Measurements from ENCODE around the gene ATXN1L. TPM values are rescaled to one million over a fixed set of nuclear protein-coding genes. Genes with fewer than 3 reads are reported as not detected.

Gene ATXN1L, protein sequence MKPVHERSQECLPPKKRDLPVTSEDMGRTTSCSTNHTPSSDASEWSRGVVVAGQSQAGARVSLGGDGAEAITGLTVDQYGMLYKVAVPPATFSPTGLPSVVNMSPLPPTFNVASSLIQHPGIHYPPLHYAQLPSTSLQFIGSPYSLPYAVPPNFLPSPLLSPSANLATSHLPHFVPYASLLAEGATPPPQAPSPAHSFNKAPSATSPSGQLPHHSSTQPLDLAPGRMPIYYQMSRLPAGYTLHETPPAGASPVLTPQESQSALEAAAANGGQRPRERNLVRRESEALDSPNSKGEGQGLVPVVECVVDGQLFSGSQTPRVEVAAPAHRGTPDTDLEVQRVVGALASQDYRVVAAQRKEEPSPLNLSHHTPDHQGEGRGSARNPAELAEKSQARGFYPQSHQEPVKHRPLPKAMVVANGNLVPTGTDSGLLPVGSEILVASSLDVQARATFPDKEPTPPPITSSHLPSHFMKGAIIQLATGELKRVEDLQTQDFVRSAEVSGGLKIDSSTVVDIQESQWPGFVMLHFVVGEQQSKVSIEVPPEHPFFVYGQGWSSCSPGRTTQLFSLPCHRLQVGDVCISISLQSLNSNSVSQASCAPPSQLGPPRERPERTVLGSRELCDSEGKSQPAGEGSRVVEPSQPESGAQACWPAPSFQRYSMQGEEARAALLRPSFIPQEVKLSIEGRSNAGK
- total RNA-seq: 7.5 and 9.3 TPM in 2 replicates

DNA sequence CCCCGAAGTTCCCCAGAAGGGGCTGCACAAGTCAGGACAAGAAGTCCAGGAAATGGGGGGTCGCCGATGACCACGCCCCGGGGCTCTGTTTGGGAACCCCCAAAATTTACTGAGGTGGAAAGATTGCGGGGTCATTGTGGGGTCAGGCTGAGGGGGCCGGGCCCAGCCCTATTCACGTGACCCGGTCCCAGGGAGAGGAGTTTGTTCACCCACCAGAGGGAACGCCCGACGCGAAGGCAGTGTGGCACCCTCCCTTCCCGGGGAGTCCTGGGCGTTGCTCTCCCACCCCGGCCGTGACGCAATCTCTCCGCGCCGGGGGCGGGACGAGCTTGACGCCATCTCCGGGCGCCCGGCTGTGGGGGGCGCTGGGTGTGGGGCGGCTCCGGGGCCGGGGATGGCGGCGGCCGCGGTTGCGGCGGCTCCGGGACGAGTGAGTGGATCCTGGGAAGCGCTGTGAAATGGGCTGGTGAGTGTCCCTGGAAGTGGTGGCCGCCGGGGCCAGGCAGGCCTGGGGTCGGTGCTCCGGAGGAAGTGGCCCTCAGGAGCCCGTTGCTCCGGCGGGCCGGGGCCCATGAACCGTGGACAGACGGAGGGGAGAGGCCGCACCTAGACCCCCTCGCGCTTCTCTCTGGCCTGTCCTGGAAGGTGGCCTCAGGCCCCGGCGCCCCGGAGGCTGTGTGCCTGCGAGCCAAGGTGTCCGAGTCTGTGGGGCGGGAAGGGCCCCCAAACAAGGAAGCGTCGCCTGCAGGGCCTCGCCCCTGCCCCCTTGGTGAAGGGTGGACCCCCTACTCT, at the start of gene ATXN1L:
Gene ATXN1L, plus strand, starts transcription at position 338 of the 792 bp plus-strand sequence. CDS start 3,765 bp downstream, outside the sequence.

DNA sequence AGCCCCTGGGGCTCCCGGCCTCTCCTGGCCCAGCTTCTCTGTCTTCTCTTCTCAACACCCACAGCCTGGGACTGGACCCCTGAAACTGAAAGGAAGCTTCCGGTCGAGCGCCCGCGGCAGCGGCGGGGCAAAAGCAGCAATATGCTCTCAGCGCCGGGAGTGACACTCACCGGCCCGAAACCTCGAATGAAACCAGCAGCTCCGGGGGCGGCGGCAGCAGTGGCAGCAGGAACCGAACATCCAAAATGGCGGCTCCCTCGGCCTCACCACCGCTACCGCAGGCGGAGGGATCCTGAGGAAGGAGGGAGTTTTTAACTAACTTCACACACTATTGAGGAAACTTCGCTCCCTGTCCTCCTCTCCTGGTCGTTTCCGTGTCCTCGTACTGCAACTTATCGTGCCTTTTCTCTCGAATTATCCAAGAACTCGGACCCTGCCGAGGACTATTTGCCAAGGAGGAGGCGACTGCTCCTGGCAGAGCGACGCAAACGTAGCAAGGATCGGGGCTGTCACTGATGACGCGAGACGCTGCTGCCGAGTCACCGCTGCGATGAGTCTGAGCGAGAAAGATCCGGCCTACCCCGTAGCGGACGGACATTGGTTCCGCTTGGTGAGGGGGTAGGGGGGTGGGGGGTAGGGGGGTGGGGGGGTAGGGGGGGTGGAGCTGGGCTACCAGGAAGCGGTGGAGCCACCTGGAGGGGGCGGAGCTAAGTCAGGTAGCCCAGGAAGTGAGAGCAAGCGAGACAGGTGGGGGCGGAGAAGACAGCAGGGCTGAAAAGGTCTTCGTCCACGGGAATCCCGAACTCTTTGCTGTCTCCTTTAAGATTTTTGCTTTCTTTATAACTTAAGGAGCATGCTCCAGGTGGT, 37.0 kb upstream of the ATXN1L start, which contains the start of gene AP1G1:
Gene AP1G1, minus strand, starts transcription at position 242 of the 867 bp plus-strand sequence. CDS start 19,355 bp downstream, outside the sequence.

DNA sequence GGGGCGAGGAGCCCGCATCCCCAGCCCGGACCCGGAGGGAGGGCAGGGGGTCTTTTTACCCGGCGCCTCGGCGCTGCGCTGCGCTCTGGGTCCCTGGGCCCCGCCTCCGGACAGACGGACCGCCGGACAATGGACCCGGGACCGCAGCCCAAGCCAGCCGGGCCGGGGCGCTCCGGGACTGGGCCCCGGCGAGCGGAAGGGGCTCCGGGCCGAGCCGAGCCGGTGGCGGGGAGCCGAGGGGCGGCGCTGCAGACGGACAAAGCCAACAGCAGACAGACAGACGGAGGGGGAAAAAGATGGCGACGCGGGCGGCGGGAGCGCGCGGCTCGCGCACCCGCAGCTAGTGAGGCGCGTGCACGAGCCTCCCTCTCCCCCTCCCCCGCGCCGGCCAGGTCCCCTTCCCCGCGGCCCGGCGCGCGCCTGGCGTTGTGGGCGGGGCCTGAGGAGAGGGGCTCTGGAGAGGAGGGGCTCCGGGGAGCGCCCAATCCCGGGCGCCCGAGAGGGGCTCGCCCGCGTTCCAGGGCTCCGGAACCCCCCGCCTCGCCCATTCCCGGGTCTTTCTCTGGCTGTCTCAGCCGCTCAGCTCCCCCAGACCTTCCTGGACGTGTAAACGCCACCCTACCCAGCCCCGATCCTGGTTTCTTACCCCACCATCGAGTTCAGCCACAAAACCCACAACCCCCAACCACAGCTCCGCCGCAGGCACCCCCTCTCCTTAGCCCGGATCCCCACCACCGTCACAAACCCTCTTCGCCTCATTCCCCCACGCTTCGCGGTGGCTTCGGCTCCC, 38.3 kb downstream of the ATXN1L start, which contains the start of gene ZNF821:
Gene ZNF821, minus strand, starts transcription at position 334 of the 790 bp plus-strand sequence. CDS start 4,236 bp downstream, outside the sequence.

DNA sequence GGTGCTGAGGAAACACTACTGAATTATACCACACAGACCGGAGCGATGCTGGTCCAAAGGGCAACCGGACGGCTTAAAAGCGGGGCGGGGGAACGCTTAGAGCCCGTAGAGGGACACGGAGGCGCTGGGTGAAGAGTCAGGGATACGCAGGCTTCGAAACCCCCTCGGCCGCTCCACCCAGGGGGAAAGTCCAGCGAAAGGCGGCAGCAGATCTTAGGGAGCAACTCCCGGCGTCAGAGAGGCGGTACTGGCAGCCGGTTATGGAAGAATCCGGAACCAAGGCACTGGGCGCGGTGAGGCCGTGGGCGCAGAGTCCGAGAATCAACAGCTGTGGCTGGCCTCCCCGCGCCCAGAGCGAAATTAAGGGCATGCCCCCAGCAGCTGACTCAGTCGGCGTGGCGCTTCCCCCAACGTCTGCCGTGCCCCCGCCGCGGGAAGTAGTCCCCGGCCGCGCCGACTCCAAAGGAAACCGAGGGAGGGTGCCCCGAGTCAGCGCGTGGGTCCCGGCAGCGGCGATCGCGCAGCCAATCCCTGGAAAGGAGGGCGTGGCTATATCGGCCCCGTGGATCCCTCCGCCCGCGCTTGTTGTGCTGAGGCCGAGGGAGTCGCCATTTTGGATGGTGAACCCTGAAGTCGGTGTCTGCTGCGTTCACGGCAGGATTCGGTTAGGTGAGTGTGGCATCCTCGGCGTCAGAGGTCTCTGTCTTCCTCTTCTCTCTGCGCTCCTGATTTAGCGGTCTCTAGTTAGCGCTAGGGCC, 49.3 kb downstream of the ATXN1L start, which contains the start of gene IST1:
Gene IST1, plus strand, starts transcription at position 611 of the 758 bp plus-strand sequence. CDS start 20,110 bp downstream, outside the sequence.

Other genes with a start within 250 kb of the ATXN1L start
- not detected in 2 replicates for gene MARVELD3, start 219.8 kb upstream of the ATXN1L start, total RNA-seq
- 5.4 and 6.9 TPM in 2 replicates for gene PHLPP2, start 121.3 kb upstream of the ATXN1L start, total RNA-seq
- 40.2 and 45.4 TPM in 2 replicates for gene AP1G1, start 37.1 kb upstream of the ATXN1L start, total RNA-seq
- 3.7 and 4.0 TPM in 2 replicates for gene ZNF821, start 38.2 kb downstream of the ATXN1L start, total RNA-seq
- gene IST1, start 49.6 kb downstream of the ATXN1L start, total RNA-seq: 109 and 130 TPM in 2 replicates
- gene PKD1L3, start 154.4 kb downstream of the ATXN1L start, total RNA-seq: under 0.01 TPM in 2 replicates
- gene DHODH, start 162.8 kb downstream of the ATXN1L start, total RNA-seq: 2.4 and 3.7 TPM in 2 replicates
- gene HP, start 208.5 kb downstream of the ATXN1L start, total RNA-seq: not detected in 2 replicates
- under 0.01 TPM in 1 of 2 replicates, not detected in the other for gene HPR, start 217.2 kb downstream of the ATXN1L start, total RNA-seq
- 4.6 and 8.6 TPM in 2 replicates for gene TXNL4B, start 247.6 kb downstream of the ATXN1L start, total RNA-seq
- 78.6 and 101 TPM in 2 replicates for gene DHX38, start 247.9 kb downstream of the ATXN1L start, total RNA-seq

Data from smooth muscle cell of bladder (primary cell).